ENCODE results near the gene EXOC8.

The EXOC8 gene

GRCh38 chr1:231329483-231329882 is 8.2 kb downstream of the EXOC8 start:
- H3K27me3 ChIP-seq: no peaks in the 10 kb centered on the region
- H3K4me3 ChIP-seq (ENCODE audit: low read depth in 1 of 2, low read length in 1 of 2): no peak overlapping the region
- H3K36me3 ChIP-seq: peaks cover 8% of the 10 kb centered on the region
- H3K4me1 ChIP-seq (ENCODE audit: control insufficient read depth in 1 of 2, insufficient read depth in 1 of 2, low read depth in 1 of 2, low read length in 1 of 2): peaks cover 12 to 16% of the 10 kb centered on the region in 2 experiments
- H3K27ac ChIP-seq: no peak overlapping the region
- no peak for TF ChIP-seq CTCF (IDR thresholded peaks at IDR 0.05)
- H3K9me3 ChIP-seq: no peaks in the 10 kb centered on the region

GRCh38 chr1:231327617-231328016 is 10.0 kb downstream of the EXOC8 start:
- H3K36me3 ChIP-seq: peaks cover 4% of the 10 kb centered on the region
- H3K4me3 ChIP-seq (ENCODE audit: low read depth in 1 of 2, low read length in 1 of 2): no peak overlapping the region
- no peak overlapping the region for H3K27ac ChIP-seq
- H3K4me1 ChIP-seq (ENCODE audit: control insufficient read depth in 1 of 2, insufficient read depth in 1 of 2, low read depth in 1 of 2, low read length in 1 of 2): no peaks in the 10 kb centered on the region
- no peaks in the 10 kb centered on the region for H3K9me3 ChIP-seq
- no peaks in the 10 kb centered on the region for H3K27me3 ChIP-seq
- TF ChIP-seq CTCF (IDR thresholded peaks at IDR 0.05): no peak

GRCh38 chr1:231326248-231326647 is 11.4 kb downstream of the EXOC8 start:
- Histone ChIP-seq H3K27ac (no peak overlapping the region), H3K9me3 (no peaks in the 10 kb centered on the region), H3K4me1 (ENCODE audit: control insufficient read depth in 1 of 2, insufficient read depth in 1 of 2, low read depth in 1 of 2, low read length in 1 of 2) (no peaks in the 10 kb centered on the region), H3K36me3 (peaks cover 1% of the 10 kb centered on the region), H3K4me3 (ENCODE audit: low read depth in 1 of 2, low read length in 1 of 2) (no peak overlapping the region), H3K27me3 (no peaks in the 10 kb centered on the region)
- no peak for TF ChIP-seq CTCF (IDR thresholded peaks at IDR 0.05)

GRCh38 chr1:231324660-231325059 is 13.0 kb downstream of the EXOC8 start:
- H3K27ac ChIP-seq: no peak overlapping the region
- no peaks in the 10 kb centered on the region for H3K9me3 ChIP-seq
- H3K4me3 ChIP-seq (ENCODE audit: low read depth in 1 of 2, low read length in 1 of 2): no peak overlapping the region
- no peak for TF ChIP-seq CTCF (IDR thresholded peaks at IDR 0.05)
- no peaks in the 10 kb centered on the region for H3K36me3 ChIP-seq
- no peaks in the 10 kb centered on the region for H3K27me3 ChIP-seq
- no peaks in the 10 kb centered on the region for H3K4me1 ChIP-seq (ENCODE audit: control insufficient read depth in 1 of 2, insufficient read depth in 1 of 2, low read depth in 1 of 2, low read length in 1 of 2)

- Histone ChIP-seq H3K27me3 (no peaks in the 10 kb centered on the region), H3K4me3 (ENCODE audit: low read depth in 1 of 2, low read length in 1 of 2) (no peak overlapping the region), H3K27ac (no peak overlapping the region)
Observed at GRCh38 chr1:231322880-231323530, 14.6 kb downstream of the EXOC8 start.

More at GRCh38 chr1:231322880-231323530, 14.6 kb downstream of the EXOC8 start:
- no peaks in the 10 kb centered on the region for H3K9me3 ChIP-seq
- no peak for TF ChIP-seq CTCF (IDR thresholded peaks at IDR 0.05)
- H3K4me1 ChIP-seq (ENCODE audit: control insufficient read depth in 1 of 2, insufficient read depth in 1 of 2, low read depth in 1 of 2, low read length in 1 of 2): no peaks in the 10 kb centered on the region
- no peaks in the 10 kb centered on the region for H3K36me3 ChIP-seq

Data from neutrophil (primary cell).